NCI-H1930 (cell line): ENCODE measurements around the gene NKAIN4.

ENCODE experiments used
- DNase-seq, 2 experiments: peaks; one replicate each; lab custom pipeline; 2025; lab: John Stamatoyannopoulos, UW

Gene NKAIN4

GRCh38 chr20:63192721-63193120, 61.5 kb downstream of the NKAIN4 start:
- no peak for DNase-seq

GRCh38 chr20:63191400-63191799, 62.9 kb downstream of the NKAIN4 start:
- no peak for DNase-seq

DNA sequence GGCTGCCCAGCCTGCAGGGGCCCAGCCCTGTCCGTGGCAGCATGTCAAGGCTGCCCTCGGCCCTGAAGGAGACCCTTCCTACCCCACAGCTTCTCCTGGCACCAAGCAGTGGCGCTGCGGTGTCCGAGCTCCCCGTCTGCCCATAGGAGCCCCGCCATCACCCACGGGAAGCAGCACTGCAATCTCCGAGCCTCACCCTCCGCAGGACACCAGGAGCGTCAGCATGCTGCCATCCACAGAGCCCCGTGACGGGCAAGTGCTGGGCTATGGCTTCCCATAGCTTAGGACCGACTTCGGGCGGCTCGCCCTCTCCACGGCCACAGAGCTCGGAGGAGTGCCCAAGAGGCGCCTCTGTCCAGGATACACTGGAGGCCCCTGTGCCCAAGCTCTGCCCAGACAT, 63.4 kb downstream of the NKAIN4 start:
- DNase-seq: no peak
